Neural progenitor cell (in vitro differentiated cells): ENCODE results near the gene GALE. TPM values are rescaled to one million over a fixed set of nuclear protein-coding genes. Genes with fewer than 3 reads are reported as not detected.

Experiments used
- DNase-seq: peaks from one replicate; pipeline ENCODE4 v3.0.0-alpha.2; 2016; ENCODE audit warnings: low spot score
- H2AFZ ChIP-seq: fragments of 200-600 bp; sonication (generic); replicated peaks from 2 replicates; pipeline ENCODE4 v1.6.1; 2016; ENCODE audit warnings: antibody characterized with exemption
- H3F3A ChIP-seq: fragments of 200-600 bp; sonication (generic); 2 replicates; pipeline ENCODE4 v1.6.1; 2016; ENCODE audit warnings: antibody characterized with exemption, low read depth
- H3K27ac ChIP-seq: fragments of 200-600 bp; sonication (generic); 2 replicates; pipeline ENCODE4 v1.5.1; 2016; ENCODE audit warnings: mild to moderate bottlenecking
- H3K27me3 ChIP-seq: fragments of 200-600 bp; sonication (generic); 2 replicates; pipeline ENCODE4 v1.6.1; 2016; ENCODE audit warnings: mild to moderate bottlenecking, moderate library complexity
- H3K36me3 ChIP-seq: fragments of 200-600 bp; sonication (generic); 2 replicates; pipeline ENCODE4 v1.5.1; 2016
- H3K4me1 ChIP-seq: fragments of 200-600 bp; sonication (generic); 2 replicates; pipeline ENCODE4 v1.6.1; 2016; ENCODE audit warnings: mixed run types
- H3K4me2 ChIP-seq: fragments of 200-600 bp; sonication (generic); 2 replicates; pipeline ENCODE4 v1.6.1; 2016
- H3K4me3 ChIP-seq: fragments of 200-600 bp; sonication (generic); 2 replicates; pipeline ENCODE4 v1.5.1; 2016
- H3K79me2 ChIP-seq: fragments of 200-600 bp; sonication (generic); 2 replicates; pipeline ENCODE4 v1.6.1; 2016; ENCODE audit warnings: low read depth
- H3K9ac ChIP-seq: fragments of 200-600 bp; sonication (generic); 2 replicates; pipeline ENCODE4 v1.6.1; 2016
- H3K9me3 ChIP-seq: fragments of 200-600 bp; sonication (generic); 2 replicates; pipeline ENCODE4 v1.5.1; 2016; ENCODE audit warnings: low read depth
- H4K20me1 ChIP-seq: fragments of 200-600 bp; sonication (generic); 2 replicates; pipeline ENCODE4 v1.6.1; 2016; ENCODE audit warnings: low read depth
- H3K27ac Mint-ChIP-seq: 3 replicates; pipeline ENCODE4 v1.8.0; 2021; ENCODE audit warnings: mixed read lengths
- H3K27me3 Mint-ChIP-seq: 2 replicates; pipeline ENCODE4 v1.8.0; 2022; ENCODE audit warnings: low read depth, mild to moderate bottlenecking, inconsistent platforms, moderate library complexity, mixed read lengths; ENCODE audit not compliant: insufficient read depth
- H3K36me3 Mint-ChIP-seq: 3 replicates; pipeline ENCODE4 v1.8.0; 2021; ENCODE audit warnings: mixed read lengths
- H3K4me1 Mint-ChIP-seq: 3 replicates; pipeline ENCODE4 v1.8.0; 2021; ENCODE audit warnings: mixed read lengths
- H3K4me3 Mint-ChIP-seq: 3 replicates; pipeline ENCODE4 v1.8.0; 2021; ENCODE audit warnings: mild to moderate bottlenecking, moderate library complexity, mixed read lengths
- H3K9me3 Mint-ChIP-seq: 3 replicates; pipeline ENCODE4 v1.8.0; 2020; ENCODE audit warnings: mixed read lengths
- CTCF ChIP-seq: fragments of 200-600 bp; sonication (generic); IDR thresholded peaks from 2 replicates; pipeline ENCODE4 v1.5.1; 2017; ENCODE audit warnings: antibody characterized with exemption, mild to moderate bottlenecking
- EZH2 ChIP-seq: fragments of 200-600 bp; sonication (generic); IDR thresholded peaks from 2 replicates; pipeline ENCODE4 v1.6.1; 2017; ENCODE audit warnings: antibody characterized with exemption, mild to moderate bottlenecking, moderate library complexity
- EZH2phosphoT487 ChIP-seq: fragments of 200-600 bp; sonication (generic); IDR thresholded peaks from 2 replicates; pipeline ENCODE4 v1.6.1; 2017; ENCODE audit warnings: antibody characterized with exemption
- total RNA-seq: library from RNA; depleted of rRNA; stranded (reverse); fragments of >200 nt; gene quantifications from 2 replicates; pipeline ENCODE4 v1.2.3, GENCODE V29; 2015; ENCODE audit warnings: low replicate concordance

Gene GALE
- total RNA-seq, 1 donor from 2014 or later, result 15.6 TPM

GRCh38 chr1:23799255-23799569 lies 1.3 kb downstream of the GALE start:
- H2AFZ ChIP-seq, result no peak overlapping the region
- Mint-ChIP-seq H3K4me1 (peaks cover 9% of the 10 kb centered on the region), H3K27me3 (peaks cover 4% of the 10 kb centered on the region), H3K36me3 (peaks cover 2% of the 10 kb centered on the region), H3K4me3 (peak overlapping the region; percentile 96), H3K27ac (no peak overlapping the region), H3K9me3 (no peaks in the 10 kb centered on the region)
- peak overlapping the region; percentile 83 for H3K4me3 ChIP-seq
- H3F3A ChIP-seq, result peaks cover 29% of the 10 kb centered on the region
- no peak overlapping the region for H3K9ac ChIP-seq
- no peak overlapping the region for H3K27ac ChIP-seq
- peaks cover 16% of the 10 kb centered on the region for H3K27me3 ChIP-seq
- H3K4me1 ChIP-seq, result peaks cover 8% of the 10 kb centered on the region
- peak overlapping the region; percentile 79 for H3K4me2 ChIP-seq
- no peak for DNase-seq
- peaks cover 17% of the 10 kb centered on the region for H4K20me1 ChIP-seq
- no peaks in the 10 kb centered on the region for H3K79me2 ChIP-seq
- H3K36me3 ChIP-seq, result no peaks in the 10 kb centered on the region
- TF ChIP-seq EZH2phosphoT487 (no peak), CTCF (no peak), EZH2 (no peak)
- no peaks in the 10 kb centered on the region for H3K9me3 ChIP-seq

DNA sequence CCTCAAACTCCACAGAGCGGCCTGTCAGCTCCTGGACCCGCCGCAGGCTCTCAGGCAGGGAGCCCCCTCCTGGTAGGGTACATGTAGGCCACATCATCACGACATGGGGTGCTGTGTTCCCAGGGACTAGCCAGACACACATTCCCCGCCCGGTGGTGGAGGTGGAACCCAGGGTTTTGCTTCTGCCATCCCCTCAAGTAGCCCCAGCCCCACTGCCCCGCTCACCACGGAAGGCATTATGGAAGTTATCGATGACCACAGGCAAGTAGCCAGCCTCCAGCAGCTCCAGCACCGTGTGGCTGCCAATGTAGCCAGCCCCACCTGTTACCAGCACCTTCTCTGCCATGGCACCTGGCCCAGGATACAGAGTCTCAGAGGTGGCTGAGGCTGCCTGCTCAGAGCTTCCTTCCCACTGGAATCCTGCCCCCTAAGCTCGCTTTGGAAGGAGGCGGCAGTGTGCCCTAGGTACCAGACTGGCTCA lies 1.9 kb downstream of the GALE start:
- Histone ChIP-seq H3F3A (peaks cover 29% of the 10 kb centered on the region), H3K4me1 (peaks cover 8% of the 10 kb centered on the region), H4K20me1 (peaks cover 17% of the 10 kb centered on the region), H2AFZ (no peak overlapping the region), H3K27me3 (peaks cover 16% of the 10 kb centered on the region), H3K4me2 (no peak overlapping the region), H3K9me3 (no peaks in the 10 kb centered on the region), H3K36me3 (no peaks in the 10 kb centered on the region), H3K9ac (no peak overlapping the region), H3K79me2 (no peaks in the 10 kb centered on the region), H3K27ac (no peak overlapping the region), H3K4me3 (peak overlapping the region; percentile 83)
- Mint-ChIP-seq H3K27ac (no peak overlapping the region), H3K4me3 (peak overlapping the region; percentile 96), H3K4me1 (peaks cover 9% of the 10 kb centered on the region), H3K9me3 (no peaks in the 10 kb centered on the region), H3K27me3 (peaks cover 4% of the 10 kb centered on the region), H3K36me3 (peaks cover 2% of the 10 kb centered on the region)
- TF ChIP-seq CTCF (peak; percentile 9), EZH2 (no peak)
- no peak for DNase-seq

DNA sequence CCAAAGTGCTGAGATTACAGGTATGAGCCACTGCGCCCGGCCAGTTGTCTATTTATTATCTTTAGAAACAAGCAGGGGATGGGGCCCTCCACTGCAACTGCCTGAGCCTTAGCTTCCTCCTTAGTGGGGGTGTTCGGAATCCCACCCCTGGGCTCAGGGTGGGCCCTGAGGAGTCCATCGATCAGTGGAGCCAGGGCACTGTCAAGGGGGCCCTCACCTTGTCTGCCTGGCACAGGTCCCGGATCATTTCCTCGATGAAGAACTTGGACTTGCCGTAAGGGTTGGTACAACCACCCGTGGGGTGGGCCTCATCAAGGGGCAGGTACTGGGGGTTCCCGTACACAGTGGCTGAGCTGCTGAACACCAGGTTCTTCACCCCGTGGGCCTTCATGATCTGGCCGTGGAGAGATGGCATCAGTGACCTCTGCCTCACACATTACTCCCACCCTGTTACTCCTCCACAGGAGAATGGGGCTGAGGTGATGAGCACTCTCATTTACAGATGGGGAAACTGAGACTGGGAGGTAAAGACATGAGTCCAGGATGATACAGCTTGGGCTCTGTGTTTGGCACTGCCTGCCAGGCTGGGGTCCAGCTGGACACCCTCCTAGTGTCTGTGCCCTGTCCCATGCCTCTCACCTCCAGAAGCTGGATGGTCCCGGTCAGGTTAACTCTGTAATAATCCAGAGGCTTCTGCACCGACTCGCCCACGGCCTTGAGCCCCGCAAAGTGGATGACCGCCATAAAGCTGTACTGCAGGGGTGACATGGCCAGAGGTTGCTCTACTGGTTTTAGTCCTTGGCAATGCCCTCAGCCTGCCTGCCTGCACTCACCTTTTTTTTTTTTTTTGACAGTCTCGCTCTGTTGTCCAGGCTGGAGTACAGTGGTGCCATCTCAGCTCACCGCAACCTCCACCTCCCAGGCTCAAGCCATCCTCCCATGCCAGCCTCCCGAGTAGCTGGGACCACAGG lies 2.8 kb downstream of the GALE start:
- no peaks in the 10 kb centered on the region for H3K9me3 ChIP-seq
- TF ChIP-seq EZH2, result no peak
- TF ChIP-seq CTCF, result no peak
- TF ChIP-seq EZH2phosphoT487, result no peak
- H3K9me3 Mint-ChIP-seq, result no peaks in the 10 kb centered on the region
- H3K9ac ChIP-seq, result no peak overlapping the region
- H3F3A ChIP-seq, result peaks cover 29% of the 10 kb centered on the region
- peak overlapping the region; percentile 30 for H3K4me3 Mint-ChIP-seq
- H3K4me1 ChIP-seq, result peaks cover 8% of the 10 kb centered on the region
- H4K20me1 ChIP-seq, result peaks cover 17% of the 10 kb centered on the region
- H3K4me1 Mint-ChIP-seq, result peaks cover 9% of the 10 kb centered on the region
- H3K36me3 Mint-ChIP-seq, result peaks cover 2% of the 10 kb centered on the region
- H3K27me3 Mint-ChIP-seq, result peaks cover 4% of the 10 kb centered on the region
- no peak for DNase-seq
- peaks cover 6% of the 10 kb centered on the region for H3K79me2 ChIP-seq
- H3K27me3 ChIP-seq, result peaks cover 16% of the 10 kb centered on the region
- no peak overlapping the region for H3K4me2 ChIP-seq
- H3K27ac ChIP-seq, result no peak overlapping the region
- H3K4me3 ChIP-seq, result no peak overlapping the region
- no peak overlapping the region for H3K27ac Mint-ChIP-seq
- no peak overlapping the region for H2AFZ ChIP-seq
- H3K36me3 ChIP-seq, result no peaks in the 10 kb centered on the region
